ENCODE measurements around the gene PTK7. TPM values are rescaled to one million over a fixed set of nuclear protein-coding genes. Genes with fewer than 3 reads are reported as not detected.

Gene PTK7
- total RNA-seq (1 to 10 TPM; 5.8 to 9.4 (median 8.2) TPM), polyA plus RNA-seq (4.1 TPM)
- long read RNA-seq, donor 1, full-length matches to known transcripts, result 5 of 9 reads
- long read RNA-seq, donor 1, partial matches to known transcripts, result 4 of 9 reads
- long read RNA-seq, donor 1, other reads (novel, unspliced or antisense), result 0 of 9 reads
- long read RNA-seq, donor 2, full-length matches to known transcripts, result 6 of 11 reads
- long read RNA-seq, donor 2, partial matches to known transcripts, result 5 of 11 reads
- long read RNA-seq, donor 2, other reads (novel, unspliced or antisense), result 0 of 11 reads
- long read RNA-seq, donor 3, full-length matches to known transcripts, result 41 of 63 reads
- long read RNA-seq, donor 3, partial matches to known transcripts, result 16 of 63 reads
- long read RNA-seq, donor 3, other reads (novel, unspliced or antisense), result 6 of 63 reads
- long read RNA-seq, donor 4, full-length matches to known transcripts, result 8 of 15 reads
- long read RNA-seq, donor 4, partial matches to known transcripts, result 7 of 15 reads
- long read RNA-seq, donor 4, other reads (novel, unspliced or antisense), result 0 of 15 reads

DNA sequence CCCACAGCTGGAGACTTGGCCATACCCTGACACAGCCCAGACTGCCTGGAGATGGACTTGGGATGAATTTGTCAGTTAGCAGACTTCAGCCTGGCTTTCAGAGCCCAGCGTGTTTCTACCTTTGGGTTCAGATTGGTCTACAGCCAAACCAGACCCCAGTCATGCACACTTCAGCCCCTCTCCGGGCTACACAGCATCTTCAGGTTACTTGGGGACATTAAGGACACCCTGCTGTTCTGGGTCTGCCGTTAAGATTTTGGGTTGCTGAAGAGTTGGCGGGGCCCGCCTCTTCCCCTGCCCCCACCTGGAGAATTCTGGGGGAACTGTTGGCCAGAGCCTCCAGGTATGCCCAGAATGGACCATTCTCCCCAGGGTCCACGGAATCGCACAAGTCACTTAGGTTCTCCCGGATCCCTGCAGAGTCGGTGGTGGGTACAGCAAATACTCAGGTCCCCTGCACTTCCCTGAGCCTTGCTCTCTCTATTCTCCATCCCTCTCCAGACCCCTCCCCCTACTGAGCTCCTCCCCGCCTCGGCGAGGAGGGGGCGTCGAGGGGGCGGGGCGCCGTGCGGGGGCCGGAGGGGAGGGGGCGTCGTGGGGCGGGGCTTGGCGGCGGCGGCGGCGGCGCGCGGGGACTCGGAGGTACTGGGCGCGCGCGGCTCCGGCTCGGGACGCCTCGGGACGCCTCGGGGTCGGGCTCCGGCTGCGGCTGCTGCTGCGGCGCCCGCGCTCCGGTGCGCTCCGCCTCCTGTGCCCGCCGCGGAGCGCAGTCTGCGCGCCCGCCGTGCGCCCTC is at the start of gene PTK7:
Gene PTK7 (plus strand): TSS at position 645 of the 794 bp plus-strand sequence. CDS start 175 bp downstream, outside the sequence.
- intact Hi-C loops (cut with DNase I), result loop anchor here in 2 of 4 donors (5.0 to 10.0 kb wide), 2 partner anchors 51 to 59 kb away; no protein-coding TSS in a partner anchor
- Histone ChIP-seq H3K9me3 (ENCODE audit: control insufficient read depth, low read length) (no peaks in the 10 kb centered on the region), H3K4me3 (ENCODE audit: low read length) (peak within 1 kb of the TSS; percentile 90), H3K27ac (ENCODE audit: low read length) (no peak within 1 kb of the TSS), H3K4me1 (ENCODE audit: control insufficient read depth, insufficient read depth, low read length) (peaks cover 2% of the 10 kb centered on the region), H3K27me3 (ENCODE audit: control insufficient read depth, insufficient read depth) (no peaks in the 10 kb centered on the region)
- ATAC-seq (peak; percentile 46 to 64), DNase-seq (peak; percentile 47 to 84 (median 79))
- 4% methylated on average over 60 of the region's 60 CpGs for WGBS

- ATAC-seq (no peak), DNase-seq (no peak)
- Histone ChIP-seq H3K27me3 (ENCODE audit: control insufficient read depth, insufficient read depth) (no peaks in the 10 kb centered on the region), H3K27ac (ENCODE audit: low read length) (no peak overlapping the region), H3K4me3 (ENCODE audit: low read length) (no peak overlapping the region), H3K9me3 (ENCODE audit: control insufficient read depth, low read length) (no peaks in the 10 kb centered on the region), H3K4me1 (ENCODE audit: control insufficient read depth, insufficient read depth, low read length) (no peaks in the 10 kb centered on the region)
- intact Hi-C loops (cut with DNase I), result no loop called here
- 90% methylated on average over 5 of the region's 5 CpGs for WGBS
Measured at GRCh38 chr6:43026365-43026764, 49.7 kb upstream of the PTK7 start.

- ATAC-seq, result no peak
- intact Hi-C loops (cut with DNase I), result no loop called here
- DNase-seq, result no peak
- Histone ChIP-seq H3K27me3 (ENCODE audit: control insufficient read depth, insufficient read depth) (no peaks in the 10 kb centered on the region), H3K4me3 (ENCODE audit: low read length) (no peak overlapping the region), H3K4me1 (ENCODE audit: control insufficient read depth, insufficient read depth, low read length) (no peaks in the 10 kb centered on the region), H3K27ac (ENCODE audit: low read length) (no peak overlapping the region), H3K9me3 (ENCODE audit: control insufficient read depth, low read length) (no peaks in the 10 kb centered on the region)
- WGBS, result 87% methylated on average over 9 of the region's 9 CpGs
Measured at GRCh38 chr6:43029120-43029519, 47.0 kb upstream of the PTK7 start.

DNA sequence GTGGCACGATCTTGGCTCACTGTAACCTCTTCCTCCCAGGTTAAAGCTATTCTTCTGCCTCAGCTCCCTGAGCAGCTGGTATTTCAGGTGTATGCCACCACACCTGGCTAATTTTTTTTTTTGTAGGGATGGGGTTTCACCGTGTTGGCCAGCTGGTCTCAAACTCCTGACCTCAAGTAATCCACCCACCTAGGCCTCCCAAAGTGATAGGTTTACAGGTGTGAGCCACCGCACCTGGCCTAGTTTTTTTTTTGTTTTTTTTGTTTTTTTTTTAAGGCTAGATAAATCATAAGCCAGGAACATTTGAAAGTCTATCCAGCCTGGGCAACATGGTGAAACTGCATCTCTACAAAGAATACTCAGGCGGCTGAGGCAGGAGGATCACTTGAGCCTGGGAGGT is 43.8 kb upstream of the PTK7 start:
- Histone ChIP-seq H3K27ac (ENCODE audit: low read length) (no peak overlapping the region), H3K27me3 (ENCODE audit: control insufficient read depth, insufficient read depth) (no peaks in the 10 kb centered on the region), H3K4me1 (ENCODE audit: control insufficient read depth, insufficient read depth, low read length) (no peaks in the 10 kb centered on the region), H3K9me3 (ENCODE audit: control insufficient read depth, low read length) (no peaks in the 10 kb centered on the region), H3K4me3 (ENCODE audit: low read length) (no peak overlapping the region)
- 94% methylated on average over 4 of the region's 4 CpGs for WGBS
- ATAC-seq, result no peak
- no peak for DNase-seq
- intact Hi-C loops (cut with DNase I), result no loop called here

GRCh38 chr6:43033496-43034189 is 42.5 kb upstream of the PTK7 start:
- H3K4me1 ChIP-seq (ENCODE audit: control insufficient read depth, insufficient read depth, low read length), result no peaks in the 10 kb centered on the region

DNA sequence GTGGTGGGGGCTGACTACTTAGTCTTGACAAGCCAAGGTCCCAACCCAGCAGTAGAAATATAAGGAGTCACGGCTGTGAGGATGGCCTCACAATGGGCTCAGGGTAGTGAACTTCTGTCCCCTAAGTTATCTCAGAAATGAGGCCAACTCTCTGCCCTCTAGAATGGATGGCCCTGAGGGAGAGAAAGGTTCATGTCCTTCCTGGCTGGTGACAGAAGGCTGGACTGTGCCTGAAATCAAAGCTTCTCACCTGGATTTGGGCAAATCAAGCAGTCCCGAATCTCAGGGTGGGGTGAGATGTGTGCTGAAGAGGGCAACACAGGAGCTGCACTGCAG is 42.0 kb upstream of the PTK7 start:
- H3K9me3 ChIP-seq (ENCODE audit: control insufficient read depth, low read length), result no peaks in the 10 kb centered on the region
- intact Hi-C loops (cut with DNase I), result no loop called here
- no peak for DNase-seq
- no peak overlapping the region for H3K4me3 ChIP-seq (ENCODE audit: low read length)
- H3K27me3 ChIP-seq (ENCODE audit: control insufficient read depth, insufficient read depth), result no peaks in the 10 kb centered on the region
- H3K4me1 ChIP-seq (ENCODE audit: control insufficient read depth, insufficient read depth, low read length), result no peaks in the 10 kb centered on the region
- WGBS, result 87% methylated on average over 2 of the region's 2 CpGs
- no peak overlapping the region for H3K27ac ChIP-seq (ENCODE audit: low read length)
- ATAC-seq, result no peak

More at GRCh38 chr6:43033496-43034189, 42.5 kb upstream of the PTK7 start:
- no peak for DNase-seq
- WGBS, result 86% methylated on average over 2 of the region's 2 CpGs
- H3K9me3 ChIP-seq (ENCODE audit: control insufficient read depth, low read length), result no peaks in the 10 kb centered on the region
- no peaks in the 10 kb centered on the region for H3K27me3 ChIP-seq (ENCODE audit: control insufficient read depth, insufficient read depth)
- ATAC-seq, result no peak
- no peak overlapping the region for H3K27ac ChIP-seq (ENCODE audit: low read length)
- intact Hi-C loops (cut with DNase I), result no loop called here
- no peak overlapping the region for H3K4me3 ChIP-seq (ENCODE audit: low read length)

DNA sequence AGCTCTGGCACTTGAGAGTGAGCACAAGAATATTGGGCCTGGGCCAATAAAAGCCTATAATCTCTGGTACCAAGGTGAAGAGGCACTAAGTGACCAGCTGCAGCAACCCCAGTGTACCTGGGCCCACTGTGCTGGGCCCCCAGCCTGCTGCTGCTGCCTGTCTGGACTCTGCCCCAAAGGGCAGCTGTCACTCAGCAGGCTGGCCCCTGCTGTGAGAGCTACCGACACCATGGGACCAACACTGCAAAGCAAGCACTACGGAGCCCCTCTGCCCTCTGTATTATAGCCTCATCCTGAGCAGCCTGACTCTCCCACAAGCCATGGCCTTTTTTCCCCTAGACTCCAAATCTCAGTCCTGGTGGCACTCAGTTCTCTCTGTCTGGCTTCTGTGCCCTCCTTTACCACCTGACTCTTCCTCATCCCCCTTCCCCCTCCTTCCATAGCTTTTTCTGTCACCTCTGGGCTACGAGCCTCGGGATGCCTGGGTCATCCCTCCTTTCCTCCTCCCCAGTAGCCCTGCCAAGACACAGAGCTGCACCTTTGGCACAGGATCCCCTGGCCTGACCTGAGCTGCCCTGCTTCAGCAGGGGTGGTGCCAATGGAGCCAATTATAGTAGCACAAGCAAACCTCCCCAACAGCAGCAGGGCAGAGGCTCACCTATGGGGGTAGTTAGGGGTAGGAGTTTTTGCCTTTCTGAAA is 40.5 kb upstream of the PTK7 start:
- WGBS, result 47% methylated on average over 4 of the region's 4 CpGs
- H3K9me3 ChIP-seq (ENCODE audit: control insufficient read depth, low read length), result no peaks in the 10 kb centered on the region
- no peak overlapping the region for H3K4me3 ChIP-seq (ENCODE audit: low read length)
- no peaks in the 10 kb centered on the region for H3K27me3 ChIP-seq (ENCODE audit: control insufficient read depth, insufficient read depth)
- ATAC-seq (peak; percentile 55 to 70), DNase-seq (peak in 2 of 3 donors; percentile 46 to 84)
- intact Hi-C loops (cut with DNase I), result no loop called here
- H3K27ac ChIP-seq (ENCODE audit: low read length), result peak overlapping the region; percentile 48
- H3K4me1 ChIP-seq (ENCODE audit: control insufficient read depth, insufficient read depth, low read length), result no peaks in the 10 kb centered on the region

- H3K27ac ChIP-seq (ENCODE audit: low read length), result no peak overlapping the region
- ATAC-seq (no peak), DNase-seq (no peak)
- intact Hi-C loops (cut with DNase I), result no loop called here
- H3K4me3 ChIP-seq (ENCODE audit: low read length), result no peak overlapping the region
- no peaks in the 10 kb centered on the region for H3K9me3 ChIP-seq (ENCODE audit: control insufficient read depth, low read length)
- H3K27me3 ChIP-seq (ENCODE audit: control insufficient read depth, insufficient read depth), result no peaks in the 10 kb centered on the region
- 93% methylated on average over 9 of the region's 9 CpGs for WGBS
- H3K4me1 ChIP-seq (ENCODE audit: control insufficient read depth, insufficient read depth, low read length), result no peaks in the 10 kb centered on the region
Measured at GRCh38 chr6:43036712-43037111, 39.4 kb upstream of the PTK7 start.

- DNase-seq (peak in 1 of 3 donors; percentile 27), ATAC-seq (no peak)
- Histone ChIP-seq H3K4me3 (ENCODE audit: low read length) (no peak overlapping the region), H3K27ac (ENCODE audit: low read length) (peak overlapping the region; percentile 10), H3K9me3 (ENCODE audit: control insufficient read depth, low read length) (no peaks in the 10 kb centered on the region), H3K27me3 (ENCODE audit: control insufficient read depth, insufficient read depth) (no peaks in the 10 kb centered on the region), H3K4me1 (ENCODE audit: control insufficient read depth, insufficient read depth, low read length) (no peaks in the 10 kb centered on the region)
- intact Hi-C loops (cut with DNase I), result no loop called here
- 70% methylated on average over 5 of the region's 5 CpGs for WGBS
Measured at GRCh38 chr6:43037197-43037596, 38.9 kb upstream of the PTK7 start.

DNA sequence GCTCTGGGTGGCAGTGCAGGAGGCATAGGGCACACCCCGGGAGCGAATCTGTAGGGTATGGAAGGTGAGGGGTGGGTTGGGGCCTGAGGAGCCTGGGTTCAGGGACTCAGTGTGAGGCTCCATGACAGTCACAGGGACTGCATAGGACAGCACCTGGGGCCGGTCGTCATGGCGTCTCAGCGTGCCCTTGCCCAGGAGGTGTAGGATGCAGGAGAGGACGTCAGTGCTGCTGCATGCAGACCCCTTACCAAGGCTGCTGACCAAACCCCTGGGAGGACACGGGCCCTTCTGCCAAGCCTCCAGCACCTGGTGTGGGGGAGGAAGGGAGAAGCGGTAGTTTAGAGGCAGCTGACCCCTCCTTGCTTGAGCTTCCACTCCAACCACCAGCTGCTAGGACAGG is 38.4 kb upstream of the PTK7 start:
- Histone ChIP-seq H3K4me1 (ENCODE audit: control insufficient read depth, insufficient read depth, low read length) (no peaks in the 10 kb centered on the region), H3K27me3 (ENCODE audit: control insufficient read depth, insufficient read depth) (no peaks in the 10 kb centered on the region), H3K4me3 (ENCODE audit: low read length) (no peak overlapping the region), H3K27ac (ENCODE audit: low read length) (no peak overlapping the region), H3K9me3 (ENCODE audit: control insufficient read depth, low read length) (no peaks in the 10 kb centered on the region)
- DNase-seq (peak in 1 of 3 donors; percentile 32), ATAC-seq (peak; percentile 8 to 18)
- intact Hi-C loops (cut with DNase I), result no loop called here
- 85% methylated on average over 9 of the region's 9 CpGs for WGBS
